Tibial nerve (tissue), 4 donors: ENCODE data around the gene FARSB. TPM values are rescaled to one million over a fixed set of nuclear protein-coding genes. Genes with fewer than 3 reads are reported as not detected.

Source experiments
- DNase-seq, 2 donors: peaks; one replicate each; pipeline ENCODE4 v3.0.0-alpha.2; 2019; ENCODE audit warnings: low spot score in 2 of 2
- H3K27ac ChIP-seq, 4 donors: fragments of 200-600 bp; sonication (generic) in 3 of 4; one replicate each; pipeline ENCODE4 v1.5.1; 2017 to 2019; ENCODE audit warnings: mild to moderate bottlenecking in 1 of 4
- H3K27me3 ChIP-seq, 2 donors: fragments of 200-600 bp; sonication (generic) in 1 of 2; one replicate each; pipeline versions ENCODE4 v1.5.1 to v1.6.0; 2017 to 2019
- H3K36me3 ChIP-seq, 3 donors: fragments of 200-600 bp; sonication (generic); one replicate each; pipeline ENCODE4 v1.5.1; 2018 to 2019
- H3K4me1 ChIP-seq, 4 donors: fragments of 200-600 bp; sonication (generic) in 3 of 4; one replicate each; pipeline ENCODE4 v1.5.1; 2017 to 2019
- H3K4me3 ChIP-seq, 4 donors: fragments of 200-600 bp; sonication (generic) in 3 of 4; one replicate each; pipeline ENCODE4 v1.5.1; 2017 to 2019; ENCODE audit warnings: mild to moderate bottlenecking in 1 of 4, moderate library complexity in 1 of 4
- H3K9me3 ChIP-seq, 4 donors: fragments of 200-600 bp; sonication (generic) in 3 of 4; one replicate each; pipeline ENCODE4 v1.5.1; 2017 to 2019
- EP300 ChIP-seq, 2 donors: sonication (generic); formaldehyde crosslinking; IDR thresholded peaks; one replicate each; pipeline ENCODE4 v1.6.1; 2017; ENCODE audit warnings: antibody characterized with exemption in 2 of 2, mild to moderate bottlenecking in 1 of 2
- POLR2A ChIP-seq, 2 donors: fragments of 450-650 bp; IDR thresholded peaks; one replicate each; pipeline ENCODE4 v1.6.1; 2017; ENCODE audit warnings: antibody characterized with exemption in 2 of 2, mild to moderate bottlenecking in 2 of 2, moderate library complexity in 2 of 2
- WGBS, 2 donors: methylation state at CpG; one replicate each; pipeline ENCODE4 v1.1.5; 2018; 5-methylcytosine and 5-hydroxymethylcytosine counted together
- total RNA-seq, 4 donors: library from RNA; depleted of rRNA; stranded (reverse); fragments of >200 nt; gene quantifications; one replicate each; pipeline ENCODE4 v1.1.0, GENCODE V29; 2016
- TF ChIP-seq, protein P1 (sequence below), 5 experiments: fragments of 200-600 bp in 3 of 5; fragments of 450-650 bp in 2 of 5; sonication (generic) in 3 of 5; IDR thresholded peaks; one replicate each; pipeline ENCODE4 v1.5.1; 2016 to 2019; ENCODE audit warnings: antibody characterized with exemption in 5 of 5, mild to moderate bottlenecking in 3 of 5, moderate library complexity in 2 of 5

Gene FARSB
- total RNA-seq, 4 donors from 2014 or later, result 12.3 to 16.8 (median 13.9) TPM

DNA sequence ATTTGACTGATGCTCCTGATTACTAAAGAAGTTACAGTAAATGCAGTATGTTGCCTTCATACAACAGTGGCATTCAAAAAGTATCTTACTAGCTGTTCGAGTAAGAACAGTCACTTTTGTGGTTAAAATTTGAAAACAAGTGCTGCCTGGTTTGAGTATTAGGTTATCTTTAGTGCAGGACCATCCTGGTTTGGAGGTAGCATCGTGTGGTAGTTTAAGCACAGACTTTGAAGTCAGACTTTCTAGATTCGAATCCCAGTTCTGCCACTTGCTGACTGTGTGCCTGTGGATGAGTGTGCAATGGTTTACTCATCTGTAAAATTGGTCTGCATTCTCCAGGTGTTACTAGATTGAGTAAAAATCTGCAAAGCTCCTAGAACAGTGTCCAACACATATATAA lies 134.8 kb downstream of the FARSB start:
- no peak for DNase-seq

More for the DNA sequence above, 134.8 kb downstream of the FARSB start:
- TF ChIP-seq POLR2A (IDR thresholded peaks at IDR 0.05) (no peak), EP300 (IDR thresholded peaks at IDR 0.05) (no peak)
- TF ChIP-seq, protein P1, sequence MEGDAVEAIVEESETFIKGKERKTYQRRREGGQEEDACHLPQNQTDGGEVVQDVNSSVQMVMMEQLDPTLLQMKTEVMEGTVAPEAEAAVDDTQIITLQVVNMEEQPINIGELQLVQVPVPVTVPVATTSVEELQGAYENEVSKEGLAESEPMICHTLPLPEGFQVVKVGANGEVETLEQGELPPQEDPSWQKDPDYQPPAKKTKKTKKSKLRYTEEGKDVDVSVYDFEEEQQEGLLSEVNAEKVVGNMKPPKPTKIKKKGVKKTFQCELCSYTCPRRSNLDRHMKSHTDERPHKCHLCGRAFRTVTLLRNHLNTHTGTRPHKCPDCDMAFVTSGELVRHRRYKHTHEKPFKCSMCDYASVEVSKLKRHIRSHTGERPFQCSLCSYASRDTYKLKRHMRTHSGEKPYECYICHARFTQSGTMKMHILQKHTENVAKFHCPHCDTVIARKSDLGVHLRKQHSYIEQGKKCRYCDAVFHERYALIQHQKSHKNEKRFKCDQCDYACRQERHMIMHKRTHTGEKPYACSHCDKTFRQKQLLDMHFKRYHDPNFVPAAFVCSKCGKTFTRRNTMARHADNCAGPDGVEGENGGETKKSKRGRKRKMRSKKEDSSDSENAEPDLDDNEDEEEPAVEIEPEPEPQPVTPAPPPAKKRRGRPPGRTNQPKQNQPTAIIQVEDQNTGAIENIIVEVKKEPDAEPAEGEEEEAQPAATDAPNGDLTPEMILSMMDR (IDR thresholded peaks at IDR 0.05), result no peak
- peaks cover 0 to 2% (median 0%) of the 10 kb centered on the region in 4 donors for H3K4me1 ChIP-seq
- H3K27ac ChIP-seq, result no peak overlapping the region
- no peaks in the 10 kb centered on the region for H3K36me3 ChIP-seq
- H3K27me3 ChIP-seq, result no peaks in the 10 kb centered on the region
- H3K9me3 ChIP-seq, result peaks cover 0 to 7% (median 0%) of the 10 kb centered on the region in 4 donors
- WGBS, 2 donors, result 84 to 89% methylated on average over 3 of the region's 3 CpGs
- no peak overlapping the region for H3K4me3 ChIP-seq

Other genes with a start within 250 kb of the FARSB start
- not detected for gene SGPP2, start 231.5 kb downstream of the FARSB start, total RNA-seq
- not detected for gene MOGAT1, start 15.6 kb upstream of the FARSB start, total RNA-seq
- gene ACSL3, start 204.9 kb upstream of the FARSB start, total RNA-seq, result 10 to 100 TPM; 38.4 to 57.3 (median 53.5) TPM